Lower leg skin (tissue), 4 donors: ENCODE data around the gene GGA1. TPM values are rescaled to one million over a fixed set of nuclear protein-coding genes. Genes with fewer than 3 reads are reported as not detected.
"Not testable (repeated sequence)": the region's sequence is repeated elsewhere in the genome, so short reads cannot be mapped to it uniquely, and the experiment has no call there.

Experiments
- DNase-seq, 2 donors: peaks; one replicate each; pipeline ENCODE4 v3.0.0-alpha.2; 2019; ENCODE audit warnings: low spot score in 2 of 2
- H3K4me3 ChIP-seq: fragments of 200-600 bp; sonication (generic); 2 replicates; pipeline ENCODE4 v1.5.1; 2017; ENCODE audit warnings: mild to moderate bottlenecking, low read depth; ENCODE audit not compliant: poor library complexity, severe bottlenecking
- POLR2A ChIP-seq, 2 donors: fragments of 450-650 bp; IDR thresholded peaks; one replicate each; pipeline ENCODE4 v1.6.1; 2016 to 2017; ENCODE audit warnings: antibody characterized with exemption in 2 of 2, mild to moderate bottlenecking in 1 of 2, moderate library complexity in 1 of 2
- WGBS, 2 donors: methylation state at CpG; one replicate each; pipeline ENCODE4 v1.1.5; 2018; 5-methylcytosine and 5-hydroxymethylcytosine counted together
- intact Hi-C: fragments of 100-400 bp; cut with DNase I; formaldehyde crosslinking; loops from one replicate; pipeline ENCODE4 v1.15.0; 2023; ENCODE audit warnings: low total_unique reads
- total RNA-seq, 4 donors: library from RNA; depleted of rRNA; stranded (reverse); fragments of >200 nt; gene quantifications; one replicate each; pipeline ENCODE4 v1.1.0, GENCODE V29; 2016
- TF ChIP-seq, protein P1 (sequence below), 3 donors: fragments of 450-650 bp; IDR thresholded peaks; one replicate each; pipeline ENCODE4 v1.5.1; 2016; ENCODE audit warnings: antibody characterized with exemption in 3 of 3, mild to moderate bottlenecking in 3 of 3, moderate library complexity in 2 of 3

GGA1 gene
- total RNA-seq, 4 donors from 2014 or later = 50.3 to 66.0 (median 53.6) TPM

DNA sequence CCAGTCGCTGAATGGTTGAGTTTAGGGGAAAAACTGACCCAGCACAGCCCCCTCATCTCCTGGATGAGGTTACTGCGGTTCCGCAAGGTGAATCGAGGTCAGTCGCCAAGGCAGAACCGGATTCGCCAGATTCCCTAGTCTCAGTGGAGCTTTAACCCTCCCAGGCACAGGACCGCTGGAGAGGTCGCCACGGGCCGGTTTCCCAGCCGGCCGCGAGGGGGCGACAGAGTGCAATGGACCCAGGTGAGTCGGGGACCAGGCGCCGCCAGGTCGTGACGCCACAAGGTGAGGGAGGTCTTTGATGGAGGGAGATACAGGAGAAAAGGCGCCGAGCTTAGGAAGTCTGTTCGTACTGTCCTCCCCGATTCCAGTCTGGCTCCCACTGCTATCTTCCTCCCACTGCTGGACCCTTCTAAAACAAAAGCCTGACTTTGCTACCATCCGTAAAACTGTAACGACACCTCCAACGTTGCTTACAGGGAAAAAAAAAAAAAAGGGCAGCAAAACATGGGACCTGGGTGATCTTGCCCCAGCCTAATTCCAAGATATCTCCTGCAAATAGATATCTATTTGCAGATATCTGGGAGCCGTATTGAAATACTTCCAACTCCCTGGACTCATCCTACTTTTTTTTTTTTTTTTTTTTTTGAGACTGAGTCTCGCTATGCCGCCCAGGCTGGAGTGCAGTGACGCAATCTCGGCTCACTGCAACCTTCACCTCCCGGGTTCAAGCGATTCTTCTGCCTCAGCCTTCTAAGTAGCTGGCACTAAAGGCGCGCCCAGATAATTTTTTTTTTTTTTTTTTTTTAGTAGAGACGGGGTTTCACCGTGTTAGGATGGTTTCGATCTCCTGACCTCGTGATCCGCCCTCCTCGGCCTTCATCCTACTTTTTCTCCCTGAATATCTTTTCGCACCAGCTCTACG is 1.4 kb upstream of the GGA1 start:
- no peak overlapping the region for H3K4me3 ChIP-seq
- WGBS, 2 donors = 3% methylated on average over 31 to 44 of the region's 44 CpGs
- intact Hi-C loops = no loop called here
- TF ChIP-seq POLR2A (IDR thresholded peaks at IDR 0.05) = no peak
- TF ChIP-seq, protein P1, sequence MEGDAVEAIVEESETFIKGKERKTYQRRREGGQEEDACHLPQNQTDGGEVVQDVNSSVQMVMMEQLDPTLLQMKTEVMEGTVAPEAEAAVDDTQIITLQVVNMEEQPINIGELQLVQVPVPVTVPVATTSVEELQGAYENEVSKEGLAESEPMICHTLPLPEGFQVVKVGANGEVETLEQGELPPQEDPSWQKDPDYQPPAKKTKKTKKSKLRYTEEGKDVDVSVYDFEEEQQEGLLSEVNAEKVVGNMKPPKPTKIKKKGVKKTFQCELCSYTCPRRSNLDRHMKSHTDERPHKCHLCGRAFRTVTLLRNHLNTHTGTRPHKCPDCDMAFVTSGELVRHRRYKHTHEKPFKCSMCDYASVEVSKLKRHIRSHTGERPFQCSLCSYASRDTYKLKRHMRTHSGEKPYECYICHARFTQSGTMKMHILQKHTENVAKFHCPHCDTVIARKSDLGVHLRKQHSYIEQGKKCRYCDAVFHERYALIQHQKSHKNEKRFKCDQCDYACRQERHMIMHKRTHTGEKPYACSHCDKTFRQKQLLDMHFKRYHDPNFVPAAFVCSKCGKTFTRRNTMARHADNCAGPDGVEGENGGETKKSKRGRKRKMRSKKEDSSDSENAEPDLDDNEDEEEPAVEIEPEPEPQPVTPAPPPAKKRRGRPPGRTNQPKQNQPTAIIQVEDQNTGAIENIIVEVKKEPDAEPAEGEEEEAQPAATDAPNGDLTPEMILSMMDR (IDR thresholded peaks at IDR 0.05) = peak in 2 of 3 donors; percentile 90 to 91
- peak; percentile 81 to 96 for DNase-seq

DNA sequence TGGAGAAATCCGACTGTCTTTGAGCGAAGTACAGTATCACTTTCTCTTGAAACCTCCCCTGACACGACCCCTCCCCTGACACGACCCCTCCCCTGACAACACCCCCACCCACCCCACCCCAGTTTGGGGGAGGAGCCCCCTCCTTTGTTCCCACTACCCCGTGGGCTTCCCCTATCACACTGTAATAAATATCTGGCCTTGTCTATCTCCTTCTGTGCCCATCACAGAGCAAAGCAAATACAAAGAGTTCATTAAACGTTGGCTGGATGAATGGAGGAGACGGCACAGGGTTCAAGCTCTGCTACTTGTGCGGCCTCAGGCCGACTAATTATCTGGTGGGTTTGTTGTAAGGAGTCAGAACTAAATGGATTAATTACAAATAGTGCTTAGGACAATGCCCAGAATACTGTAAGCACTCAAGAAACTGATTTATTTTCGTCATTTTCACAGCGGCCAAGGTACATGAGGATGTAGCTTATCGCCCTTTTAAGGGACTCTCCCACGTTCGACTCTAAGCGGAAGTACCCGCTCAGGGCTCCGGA is 628 bp upstream of the GGA1 start:
- no peak for DNase-seq
- peak overlapping the region; percentile 55 for H3K4me3 ChIP-seq
- intact Hi-C loops = no loop called here
- TF ChIP-seq, protein P1 (IDR thresholded peaks at IDR 0.05) = no peak
- TF ChIP-seq POLR2A (IDR thresholded peaks at IDR 0.05) = no peak
- WGBS, 2 donors = 2% methylated on average over 17 of the region's 17 CpGs

DNA sequence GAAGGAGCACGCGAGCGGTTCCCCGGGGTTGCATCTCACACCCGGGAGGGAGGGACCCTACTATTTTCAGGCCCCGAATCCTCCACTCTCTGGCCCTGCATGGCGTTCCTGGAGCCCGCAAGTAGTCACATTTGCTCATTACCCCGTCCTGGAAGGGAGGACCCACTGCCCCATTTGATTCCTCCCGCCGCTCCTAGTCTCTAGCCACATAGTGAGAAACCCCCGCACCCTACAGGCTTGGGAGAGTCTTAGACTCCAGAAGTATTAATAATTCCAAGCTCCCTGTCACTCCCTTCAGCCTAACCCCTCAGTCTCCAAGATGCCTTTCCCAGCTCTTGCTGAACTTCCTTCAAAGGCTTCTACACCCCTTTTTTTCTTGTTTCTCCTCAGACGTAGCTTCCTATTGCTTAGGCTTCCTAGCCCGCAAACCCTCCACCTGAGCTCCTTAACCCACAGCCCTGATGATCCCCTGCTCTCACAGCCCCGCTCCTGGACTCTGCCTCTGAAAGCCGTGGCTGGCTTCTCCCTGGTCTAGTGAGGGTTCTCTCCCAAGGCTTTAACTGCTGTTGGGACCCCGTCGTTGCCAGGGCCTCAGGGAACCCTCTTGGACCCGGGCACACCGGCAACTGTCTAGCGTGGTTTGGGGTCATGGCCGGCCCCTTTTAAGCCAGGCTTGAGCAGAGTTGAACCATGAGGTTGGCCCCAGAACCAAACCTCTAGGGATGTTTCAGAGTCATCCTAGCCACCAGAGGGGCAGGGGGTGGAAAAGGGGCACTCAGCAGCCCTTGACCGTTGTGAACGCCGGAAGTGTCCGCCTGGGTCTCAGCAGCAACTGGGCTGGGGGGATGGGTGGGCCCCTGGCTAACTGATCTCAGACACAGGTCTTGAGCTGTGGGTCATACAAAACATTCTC is 862 bp downstream of the GGA1 start:
- no peak for DNase-seq
- intact Hi-C loops = no loop called here
- TF ChIP-seq, protein P1 (IDR thresholded peaks at IDR 0.05) = no peak
- TF ChIP-seq POLR2A (IDR thresholded peaks at IDR 0.05) = no peak
- WGBS, 2 donors = 15 to 18% methylated on average over 21 to 24 of the region's 26 CpGs
- peak overlapping the region; percentile 55 for H3K4me3 ChIP-seq

DNA sequence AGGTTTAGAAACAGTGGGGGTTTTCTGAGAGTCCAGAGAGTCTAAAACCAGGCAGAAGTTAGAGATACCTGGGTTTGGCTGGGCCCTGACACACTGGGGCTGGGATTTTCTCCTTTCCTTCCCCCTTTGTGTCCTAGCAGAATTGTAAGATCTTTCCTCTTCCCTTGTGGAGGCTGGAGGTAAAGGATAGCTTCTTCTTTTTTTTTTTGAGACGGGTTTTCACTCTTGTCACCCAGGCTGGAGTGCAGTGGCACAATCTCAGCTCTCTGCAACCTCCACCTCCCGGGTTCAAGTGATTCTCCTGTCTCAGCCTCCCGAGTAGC is 1.5 kb downstream of the GGA1 start:
- H3K4me3 ChIP-seq, intact Hi-C loops, DNase-seq: not testable (repeated sequence)
- WGBS, 2 donors = 79 to 84% methylated on average over 3 of the region's 3 CpGs

DNA sequence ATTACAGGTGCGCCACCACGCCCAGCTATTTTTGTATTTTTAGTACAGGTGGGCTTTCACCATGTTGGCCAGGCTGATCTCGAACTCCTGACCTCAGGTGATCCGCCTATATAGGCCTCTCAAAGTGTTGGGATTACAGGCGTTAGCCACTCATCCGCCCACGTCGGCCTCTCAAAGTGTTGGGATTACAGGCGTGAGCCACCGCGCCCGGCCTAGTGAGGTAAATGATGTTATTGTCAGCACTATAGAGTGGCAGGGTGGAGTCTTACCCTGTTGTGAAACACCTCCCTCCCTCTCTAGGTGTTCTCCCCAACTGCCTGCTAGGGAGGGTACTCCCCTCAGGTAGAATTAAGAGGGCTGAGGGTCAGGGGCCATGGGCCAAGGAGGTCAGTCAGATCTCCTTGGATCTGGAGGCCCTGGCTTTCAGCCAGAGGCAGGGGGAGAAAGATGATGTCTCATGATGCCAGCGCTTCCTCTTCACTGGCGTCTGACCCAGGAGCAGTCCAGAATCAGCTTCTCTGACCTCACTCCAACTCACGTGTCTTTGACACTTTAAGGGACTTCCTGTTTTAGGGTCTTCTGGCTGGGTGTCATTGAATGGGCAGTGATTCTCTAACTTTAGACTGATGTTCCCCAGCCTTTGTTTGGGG is 2.0 kb downstream of the GGA1 start:
- H3K4me3 ChIP-seq = no peak overlapping the region
- intact Hi-C loops = no loop called here
- TF ChIP-seq, protein P1 (IDR thresholded peaks at IDR 0.05) = no peak
- TF ChIP-seq POLR2A (IDR thresholded peaks at IDR 0.05) = no peak
- 74 to 80% methylated on average over 15 of the region's 15 CpGs for WGBS, 2 donors
- no peak for DNase-seq
